Activated naive CD8-positive, alpha-beta T cell (primary cell): Measurements from ENCODE around the gene STX2.
"Not testable (repeated sequence)": the region's sequence is repeated elsewhere in the genome, so short reads cannot be mapped to it uniquely, and the experiment has no call there.

Source experiments
- H3K27ac Mint-ChIP-seq: one replicate; pipeline ENCODE4 v1.8.0; 2021; ENCODE audit warnings: mixed read lengths
- H3K27me3 Mint-ChIP-seq: one replicate; pipeline ENCODE4 v1.8.0; 2021; ENCODE audit warnings: mixed read lengths
- H3K36me3 Mint-ChIP-seq: one replicate; pipeline ENCODE4 v1.8.0; 2021; ENCODE audit warnings: mixed read lengths
- H3K4me1 Mint-ChIP-seq: one replicate; pipeline ENCODE4 v1.8.0; 2021; ENCODE audit warnings: low read depth, mixed read lengths
- H3K4me3 Mint-ChIP-seq: one replicate; pipeline ENCODE4 v1.8.0; 2021; ENCODE audit warnings: mild to moderate bottlenecking, mixed read lengths
- H3K9me3 Mint-ChIP-seq: one replicate; pipeline ENCODE4 v1.8.0; 2021; ENCODE audit warnings: low read depth, mixed read lengths

The STX2 gene

GRCh38 chr12:130761537-130762318 is 77.3 kb downstream of the STX2 start:
- no peaks in the 10 kb centered on the region for H3K36me3 Mint-ChIP-seq
- H3K27ac Mint-ChIP-seq, result no peak overlapping the region
- H3K27me3 Mint-ChIP-seq, result peaks cover 2% of the 10 kb centered on the region
- H3K4me1 Mint-ChIP-seq, result peaks cover 27% of the 10 kb centered on the region
- H3K4me3 Mint-ChIP-seq, result peak overlapping the region; percentile 70
- no peaks in the 10 kb centered on the region for H3K9me3 Mint-ChIP-seq

- H3K4me1 Mint-ChIP-seq, result peaks cover 11% of the 10 kb centered on the region
- H3K36me3 Mint-ChIP-seq, result peaks cover 5% of the 10 kb centered on the region
- peak overlapping the region; percentile 48 for H3K4me3 Mint-ChIP-seq
- peak overlapping the region; percentile 94 for H3K27ac Mint-ChIP-seq
- peaks cover 6% of the 10 kb centered on the region for H3K9me3 Mint-ChIP-seq
- H3K27me3 Mint-ChIP-seq, result no peaks in the 10 kb centered on the region
These were observed 84.7 kb downstream of the STX2 start for GRCh38 chr12:130754234-130754901.

GRCh38 chr12:130752692-130753230 is 86.3 kb downstream of the STX2 start:
- Mint-ChIP-seq H3K36me3 (peaks cover 5% of the 10 kb centered on the region), H3K9me3 (peaks cover 6% of the 10 kb centered on the region), H3K27me3 (peaks cover 2% of the 10 kb centered on the region), H3K27ac (no peak overlapping the region), H3K4me3 (no peak overlapping the region), H3K4me1 (peaks cover 17% of the 10 kb centered on the region)

GRCh38 chr12:130752037-130752436 is 87.0 kb downstream of the STX2 start:
- H3K4me1 Mint-ChIP-seq, result peaks cover 18% of the 10 kb centered on the region
- not testable (repeated sequence) for H3K9me3 Mint-ChIP-seq, H3K27ac Mint-ChIP-seq, H3K27me3 Mint-ChIP-seq, H3K4me3 Mint-ChIP-seq, H3K36me3 Mint-ChIP-seq

- Mint-ChIP-seq H3K27ac (no peak overlapping the region), H3K27me3 (peaks cover 6% of the 10 kb centered on the region), H3K36me3 (no peaks in the 10 kb centered on the region), H3K4me1 (peaks cover 7% of the 10 kb centered on the region), H3K9me3 (no peaks in the 10 kb centered on the region), H3K4me3 (no peak overlapping the region)
These were observed 90.3 kb downstream of the STX2 start for GRCh38 chr12:130748786-130749185.

GRCh38 chr12:130747867-130748740 is 90.9 kb downstream of the STX2 start:
- H3K4me1 Mint-ChIP-seq, result peaks cover 7% of the 10 kb centered on the region

GRCh38 chr12:130746546-130746945 is 92.5 kb downstream of the STX2 start:
- no peaks in the 10 kb centered on the region for H3K9me3 Mint-ChIP-seq

More at GRCh38 chr12:130747867-130748740, 90.9 kb downstream of the STX2 start:
- Mint-ChIP-seq H3K4me3 (no peak overlapping the region), H3K27ac (no peak overlapping the region), H3K27me3 (peaks cover 6% of the 10 kb centered on the region), H3K9me3 (no peaks in the 10 kb centered on the region), H3K36me3 (no peaks in the 10 kb centered on the region)

GRCh38 chr12:130745921-130746320 is 93.1 kb downstream of the STX2 start:
- Mint-ChIP-seq H3K36me3 (no peaks in the 10 kb centered on the region), H3K4me1 (peaks cover 7% of the 10 kb centered on the region), H3K9me3 (no peaks in the 10 kb centered on the region), H3K27ac (no peak overlapping the region), H3K4me3 (no peak overlapping the region), H3K27me3 (peaks cover 9% of the 10 kb centered on the region)

More at GRCh38 chr12:130746546-130746945, 92.5 kb downstream of the STX2 start:
- Mint-ChIP-seq H3K27ac (no peak overlapping the region), H3K4me1 (peaks cover 7% of the 10 kb centered on the region), H3K4me3 (no peak overlapping the region), H3K27me3 (peaks cover 6% of the 10 kb centered on the region), H3K36me3 (no peaks in the 10 kb centered on the region)

GRCh38 chr12:130744274-130744673 is 94.8 kb downstream of the STX2 start:
- no peaks in the 10 kb centered on the region for H3K36me3 Mint-ChIP-seq
- H3K27me3 Mint-ChIP-seq, result peaks cover 14% of the 10 kb centered on the region
- peaks cover 7% of the 10 kb centered on the region for H3K4me1 Mint-ChIP-seq
- no peak overlapping the region for H3K27ac Mint-ChIP-seq
- no peaks in the 10 kb centered on the region for H3K9me3 Mint-ChIP-seq
- H3K4me3 Mint-ChIP-seq, result no peak overlapping the region

- Mint-ChIP-seq H3K27ac (no peak overlapping the region), H3K27me3 (peaks cover 16% of the 10 kb centered on the region), H3K36me3 (no peaks in the 10 kb centered on the region), H3K9me3 (no peaks in the 10 kb centered on the region), H3K4me3 (no peak overlapping the region), H3K4me1 (peaks cover 7% of the 10 kb centered on the region)
These were observed 95.4 kb downstream of the STX2 start for GRCh38 chr12:130743606-130744005.

GRCh38 chr12:130743176-130743575 is 95.9 kb downstream of the STX2 start:
- Mint-ChIP-seq H3K4me1 (peaks cover 5% of the 10 kb centered on the region), H3K27me3 (peaks cover 18% of the 10 kb centered on the region), H3K36me3 (no peaks in the 10 kb centered on the region), H3K9me3 (no peaks in the 10 kb centered on the region), H3K27ac (no peak overlapping the region), H3K4me3 (no peak overlapping the region)

- Mint-ChIP-seq H3K27ac (no peak overlapping the region), H3K4me3 (no peak overlapping the region), H3K4me1 (peaks cover under 1% of the 10 kb centered on the region), H3K9me3 (no peaks in the 10 kb centered on the region), H3K36me3 (no peaks in the 10 kb centered on the region), H3K27me3 (peaks cover 15% of the 10 kb centered on the region)
These were observed 96.3 kb downstream of the STX2 start for GRCh38 chr12:130742716-130743115.

- H3K4me1 Mint-ChIP-seq, result no peaks in the 10 kb centered on the region
- H3K36me3 Mint-ChIP-seq, result no peaks in the 10 kb centered on the region
- no peak overlapping the region for H3K4me3 Mint-ChIP-seq
- no peak overlapping the region for H3K27ac Mint-ChIP-seq
- no peaks in the 10 kb centered on the region for H3K9me3 Mint-ChIP-seq
- peaks cover 14% of the 10 kb centered on the region for H3K27me3 Mint-ChIP-seq
These were observed 96.9 kb downstream of the STX2 start for GRCh38 chr12:130742112-130742511.
